ENCODE measurements around the gene SMIM41.

GRCh38 chr12:52049286-52049685, 30.2 kb upstream of the SMIM41 start:
- TF ChIP-seq POLR2A (IDR thresholded peaks at IDR 0.05) (no peak), CTCF (IDR thresholded peaks at IDR 0.05) (no peak)
